ENCODE data around the gene GSTT4. TPM values are rescaled to one million over a fixed set of nuclear protein-coding genes. Genes with fewer than 3 reads are reported as not detected.

GSTT4 gene
- polyA plus RNA-seq, 2 of the 4 experiments (the other 2 are of a cell fraction) = not detected

GRCh38 chr22:24029304-24029703 lies 24.1 kb upstream of the GSTT4 start:
- TF ChIP-seq CEBPB (IDR thresholded peaks at IDR 0.05) = no peak
- TF ChIP-seq JUNB (IDR thresholded peaks at IDR 0.05) = no peak
- TF ChIP-seq ESRRA (IDR thresholded peaks at IDR 0.05; ENCODE audit: borderline replicate concordance, low read length) = no peak
- TF ChIP-seq ELK1 (IDR thresholded peaks at IDR 0.05; ENCODE audit: low read depth, low read length) = no peak
- TF ChIP-seq KDM1A (IDR thresholded peaks at IDR 0.05; ENCODE audit: low read depth) = no peak
- TF ChIP-seq CTCF (IDR thresholded peaks at IDR 0.05) = no peak
- no peak for TF ChIP-seq NR3C1 (IDR thresholded peaks at IDR 0.05)
- TF ChIP-seq FOSL2 (IDR thresholded peaks at IDR 0.05) = no peak
- no peak for TF ChIP-seq FOSL2 (CRISPR knock-in tag; IDR thresholded peaks at IDR 0.05)
- TF ChIP-seq SREBF2 (IDR thresholded peaks at IDR 0.05) = no peak
- no peak for TF ChIP-seq HDAC2 (IDR thresholded peaks at IDR 0.05)
- TF ChIP-seq PHF8 (IDR thresholded peaks at IDR 0.05; ENCODE audit: borderline replicate concordance, low read depth) = no peak
- no peak for TF ChIP-seq GATA3 (IDR thresholded peaks at IDR 0.05; ENCODE audit: borderline replicate concordance)
- TF ChIP-seq ZFP36 (IDR thresholded peaks at IDR 0.05; ENCODE audit: borderline replicate concordance, partially characterized antibody) = no peak
- ChIA-PET CTCF (interaction anchor here (0.8 kb wide), 1 partner anchor 145 kb away, joined by 4 read pairs; no protein-coding TSS in a partner anchor), POLR2A (no interaction called here)
- WGBS (ENCODE audit: missing lambda C conversion rate) = 83% methylated on average over 3 of the region's 3 CpGs
- FAIRE-seq = no peak
- DNase-seq (ENCODE audit: low read depth in 1 of 2, low spot score in 1 of 2) = no peak
- Histone ChIP-seq H3K4me3 (no peak overlapping the region), H3K27ac (no peak overlapping the region), H3K4me2 (no peak overlapping the region), H3K9me3 (no peaks in the 10 kb centered on the region), H3K4me1 (no peaks in the 10 kb centered on the region)
- ATAC-seq = no peak

- H3K9me3 ChIP-seq = no peaks in the 10 kb centered on the region
- H3K4me3 ChIP-seq = no peak overlapping the region
- TF ChIP-seq JUNB (IDR thresholded peaks at IDR 0.05) (no peak), ATOH8 (CRISPR knock-in tag; IDR thresholded peaks at IDR 0.05; ENCODE audit: low read depth) (no peak), RCOR1 (IDR thresholded peaks at IDR 0.05; ENCODE audit: low read depth, low read length) (no peak), MYC (IDR thresholded peaks at IDR 0.05; ENCODE audit: borderline replicate concordance, low read length) (no peak), ESRRA (IDR thresholded peaks at IDR 0.05; ENCODE audit: borderline replicate concordance, low read length) (no peak), BCL3 (IDR thresholded peaks at IDR 0.05) (no peak), FOXS1 (CRISPR knock-in tag; IDR thresholded peaks at IDR 0.05) (no peak), HMGXB4 (CRISPR knock-in tag; IDR thresholded peaks at IDR 0.05; ENCODE audit: borderline replicate concordance) (no peak)
- TF ChIP-seq, protein P1, sequence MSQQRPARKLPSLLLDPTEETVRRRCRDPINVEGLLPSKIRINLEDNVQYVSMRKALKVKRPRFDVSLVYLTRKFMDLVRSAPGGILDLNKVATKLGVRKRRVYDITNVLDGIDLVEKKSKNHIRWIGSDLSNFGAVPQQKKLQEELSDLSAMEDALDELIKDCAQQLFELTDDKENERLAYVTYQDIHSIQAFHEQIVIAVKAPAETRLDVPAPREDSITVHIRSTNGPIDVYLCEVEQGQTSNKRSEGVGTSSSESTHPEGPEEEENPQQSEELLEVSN (IDR thresholded peaks at IDR 0.05; ENCODE audit: borderline replicate concordance, low read depth) = no peak
- DNase-seq (ENCODE audit: low read depth in 1 of 2, low spot score in 1 of 2) (no peak), FAIRE-seq (no peak), ATAC-seq (no peak)
- no peak overlapping the region for H3K4me2 ChIP-seq
- CTCF ChIA-PET = no interaction called here
- no peak overlapping the region for H3K27ac ChIP-seq
- POLR2A ChIA-PET = no interaction called here
- WGBS (ENCODE audit: missing lambda C conversion rate) = 48% methylated on average over 2 of the region's 2 CpGs
- no peaks in the 10 kb centered on the region for H3K4me1 ChIP-seq
These were observed 23.3 kb upstream of the GSTT4 start for GRCh38 chr22:24028533-24028932.

All from A549 (cell line).